Muscle layer of colon (tissue), 2 donors: ENCODE measurements around the gene ADGRB2.

Experiments used
- H3K27ac ChIP-seq: one replicate; pipeline ENCODE4 v1.7.0; 2013; ENCODE audit warnings: low read depth, mild to moderate bottlenecking, low read length, moderate library complexity
- H3K27me3 ChIP-seq, 2 donors: one replicate each; pipeline ENCODE4 v1.7.0; 2013; ENCODE audit warnings: low read length in 2 of 2, mild to moderate bottlenecking in 2 of 2; ENCODE audit not compliant: insufficient read depth in 2 of 2, control insufficient read depth in 1 of 2
- H3K36me3 ChIP-seq: one replicate; pipeline ENCODE4 v1.7.0; 2013; ENCODE audit warnings: mild to moderate bottlenecking, low read length; ENCODE audit not compliant: insufficient read depth
- H3K4me1 ChIP-seq: one replicate; pipeline ENCODE4 v1.7.0; 2013; ENCODE audit warnings: mild to moderate bottlenecking, low read length; ENCODE audit not compliant: insufficient read depth
- H3K4me3 ChIP-seq, 2 donors: one replicate each; pipeline ENCODE4 v1.7.0; 2013; ENCODE audit warnings: low read length in 2 of 2, low read depth in 1 of 2, mild to moderate bottlenecking in 1 of 2, moderate library complexity in 1 of 2
- H3K9ac ChIP-seq: one replicate; pipeline ENCODE4 v1.7.0; 2013; ENCODE audit warnings: low read length
- H3K9me3 ChIP-seq: one replicate; pipeline ENCODE4 v1.7.0; 2013; ENCODE audit warnings: mild to moderate bottlenecking, low read length
- donor health status: abdominal sarcoma.
- donor health status: Adenocarcinoma of cecum.

Gene ADGRB2

GRCh38 chr1:31768939-31769704 lies 5.0 kb upstream of the ADGRB2 start:
- Histone ChIP-seq H3K36me3 (no peaks in the 10 kb centered on the region), H3K9ac (no peak overlapping the region), H3K9me3 (no peaks in the 10 kb centered on the region), H3K4me1 (peaks cover 20% of the 10 kb centered on the region), H3K27ac (no peak overlapping the region), H3K27me3 (peaks cover 29 to 34% of the 10 kb centered on the region in 2 donors), H3K4me3 (no peak overlapping the region)

GRCh38 chr1:31768407-31768907 lies 4.3 kb upstream of the ADGRB2 start:
- Histone ChIP-seq H3K4me3 (no peak overlapping the region), H3K9me3 (no peaks in the 10 kb centered on the region), H3K27ac (no peak overlapping the region), H3K27me3 (peaks cover 22 to 27% of the 10 kb centered on the region in 2 donors), H3K36me3 (no peaks in the 10 kb centered on the region), H3K4me1 (peaks cover 20% of the 10 kb centered on the region), H3K9ac (no peak overlapping the region)

GRCh38 chr1:31767225-31767624 lies 3.1 kb upstream of the ADGRB2 start:
- Histone ChIP-seq H3K4me1 (peaks cover 17% of the 10 kb centered on the region), H3K36me3 (no peaks in the 10 kb centered on the region), H3K9ac (no peak overlapping the region), H3K27me3 (peaks cover 11 to 27% of the 10 kb centered on the region in 2 donors), H3K4me3 (no peak overlapping the region), H3K27ac (no peak overlapping the region), H3K9me3 (no peaks in the 10 kb centered on the region)

GRCh38 chr1:31765516-31765915 lies 1.4 kb upstream of the ADGRB2 start:
- H3K9me3 ChIP-seq, result no peaks in the 10 kb centered on the region

DNA sequence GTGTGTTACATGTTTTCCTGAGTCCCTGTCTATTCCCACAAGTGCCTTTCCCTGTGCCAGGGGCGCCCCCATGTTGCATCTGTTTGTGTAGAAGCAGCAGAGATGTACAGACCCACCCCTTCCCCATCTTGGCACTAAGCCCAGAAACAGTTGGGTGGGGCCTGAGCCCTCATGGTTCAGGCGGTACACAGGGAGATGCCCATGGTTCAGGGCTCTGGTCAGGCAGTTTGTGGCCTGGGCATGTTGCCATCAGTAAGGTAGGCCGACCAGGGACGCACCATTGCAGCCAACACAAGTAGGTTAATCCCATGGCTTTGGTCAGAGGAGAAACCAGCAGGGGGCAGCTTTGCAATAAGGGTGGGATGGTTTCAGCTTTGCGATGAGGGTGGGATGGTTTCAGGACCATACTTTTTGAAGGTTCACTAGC lies 914 bp upstream of the ADGRB2 start:
- H3K4me3 ChIP-seq, result peak overlapping the region in 1 of 2 donors; percentile 47

More at GRCh38 chr1:31765516-31765915, 1.4 kb upstream of the ADGRB2 start:
- Histone ChIP-seq H3K9ac (no peak overlapping the region), H3K27me3 (peaks cover 4 to 27% of the 10 kb centered on the region in 2 donors), H3K4me3 (no peak overlapping the region), H3K27ac (no peak overlapping the region), H3K36me3 (no peaks in the 10 kb centered on the region), H3K4me1 (peaks cover 21% of the 10 kb centered on the region)

DNA sequence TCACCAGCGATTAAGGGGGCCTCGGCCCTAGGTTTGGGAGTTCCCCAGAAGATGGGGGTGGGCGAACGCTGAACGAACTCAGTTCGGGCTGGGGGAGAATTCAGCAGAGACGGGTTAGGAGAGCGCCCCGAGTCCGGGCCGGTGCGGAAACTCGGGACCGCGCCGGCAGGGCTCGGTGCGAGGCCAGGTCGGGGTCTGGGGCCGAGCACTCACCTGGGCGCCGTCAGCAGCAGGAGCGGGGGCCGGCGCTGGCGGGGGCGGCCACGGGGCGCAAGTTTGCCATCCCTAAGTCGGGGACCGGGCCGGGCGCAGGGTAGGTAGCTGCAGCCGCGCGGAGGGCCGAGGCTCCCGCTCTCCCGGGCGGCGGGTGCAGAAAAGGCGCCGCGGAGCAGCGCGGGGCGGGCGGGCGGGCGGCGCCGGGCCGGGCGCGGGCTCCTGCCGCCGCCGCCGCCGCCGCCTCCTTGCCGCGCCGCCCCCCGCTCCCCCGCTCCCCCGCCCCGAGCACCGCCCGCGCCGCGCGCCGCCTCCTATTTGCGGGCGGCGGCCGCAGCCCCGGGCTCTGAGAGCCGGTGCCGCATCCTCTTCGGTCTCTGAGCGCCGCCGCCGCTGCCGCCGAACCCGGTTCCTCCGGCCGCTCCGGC lies 349 bp downstream of the ADGRB2 start:
- H3K36me3 ChIP-seq, result no peaks in the 10 kb centered on the region
- no peak overlapping the region for H3K27ac ChIP-seq
- no peak overlapping the region for H3K9ac ChIP-seq
- peaks cover 25% of the 10 kb centered on the region for H3K4me1 ChIP-seq
- peaks cover 4 to 35% of the 10 kb centered on the region in 2 donors for H3K27me3 ChIP-seq
- peak overlapping the region; percentile 63 to 64 for H3K4me3 ChIP-seq
- no peaks in the 10 kb centered on the region for H3K9me3 ChIP-seq

More for the DNA sequence above, 914 bp upstream of the ADGRB2 start:
- Histone ChIP-seq H3K4me1 (peaks cover 24% of the 10 kb centered on the region), H3K9me3 (no peaks in the 10 kb centered on the region), H3K27me3 (peaks cover 4 to 32% of the 10 kb centered on the region in 2 donors), H3K36me3 (no peaks in the 10 kb centered on the region), H3K27ac (no peak overlapping the region), H3K9ac (no peak overlapping the region)

GRCh38 chr1:31762726-31763670 lies 1.1 kb downstream of the ADGRB2 start:
- Histone ChIP-seq H3K4me3 (peak overlapping the region; percentile 63 to 64), H3K27ac (no peak overlapping the region)

DNA sequence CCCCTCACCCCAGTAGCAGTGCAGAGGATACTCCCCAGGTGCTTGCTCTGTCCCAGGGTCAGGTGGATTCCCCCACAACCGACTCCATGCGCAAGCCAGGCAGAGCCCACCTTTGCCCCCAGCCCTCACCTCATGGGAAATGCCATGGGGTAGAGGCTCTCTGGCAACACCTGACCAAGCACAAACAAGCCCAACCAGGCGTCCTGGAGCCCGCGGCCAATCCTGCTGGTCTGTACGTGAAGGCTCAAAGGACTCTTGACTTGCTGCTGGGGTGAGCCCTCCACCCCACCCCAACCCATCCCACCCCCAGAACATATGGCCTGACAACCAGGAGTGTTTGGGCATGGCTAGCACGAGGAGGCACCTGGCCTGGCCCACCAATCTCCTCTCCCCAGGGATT lies 1.8 kb downstream of the ADGRB2 start:
- Histone ChIP-seq H3K4me1 (peaks cover 25% of the 10 kb centered on the region), H3K27me3 (peaks cover 4 to 35% of the 10 kb centered on the region in 2 donors), H3K4me3 (peak overlapping the region; percentile 63 to 64), H3K9me3 (no peaks in the 10 kb centered on the region), H3K27ac (no peak overlapping the region), H3K36me3 (no peaks in the 10 kb centered on the region), H3K9ac (no peak overlapping the region)

More at GRCh38 chr1:31762726-31763670, 1.1 kb downstream of the ADGRB2 start:
- H3K9ac ChIP-seq, result no peak overlapping the region
- H3K36me3 ChIP-seq, result no peaks in the 10 kb centered on the region
- peaks cover 4 to 35% of the 10 kb centered on the region in 2 donors for H3K27me3 ChIP-seq
- no peaks in the 10 kb centered on the region for H3K9me3 ChIP-seq
- H3K4me1 ChIP-seq, result peaks cover 25% of the 10 kb centered on the region

GRCh38 chr1:31761883-31762282 lies 2.3 kb downstream of the ADGRB2 start:
- Histone ChIP-seq H3K9ac (no peak overlapping the region), H3K36me3 (no peaks in the 10 kb centered on the region), H3K9me3 (no peaks in the 10 kb centered on the region), H3K4me3 (no peak overlapping the region), H3K27ac (no peak overlapping the region), H3K27me3 (peaks cover 4 to 35% of the 10 kb centered on the region in 2 donors), H3K4me1 (peaks cover 25% of the 10 kb centered on the region)

DNA sequence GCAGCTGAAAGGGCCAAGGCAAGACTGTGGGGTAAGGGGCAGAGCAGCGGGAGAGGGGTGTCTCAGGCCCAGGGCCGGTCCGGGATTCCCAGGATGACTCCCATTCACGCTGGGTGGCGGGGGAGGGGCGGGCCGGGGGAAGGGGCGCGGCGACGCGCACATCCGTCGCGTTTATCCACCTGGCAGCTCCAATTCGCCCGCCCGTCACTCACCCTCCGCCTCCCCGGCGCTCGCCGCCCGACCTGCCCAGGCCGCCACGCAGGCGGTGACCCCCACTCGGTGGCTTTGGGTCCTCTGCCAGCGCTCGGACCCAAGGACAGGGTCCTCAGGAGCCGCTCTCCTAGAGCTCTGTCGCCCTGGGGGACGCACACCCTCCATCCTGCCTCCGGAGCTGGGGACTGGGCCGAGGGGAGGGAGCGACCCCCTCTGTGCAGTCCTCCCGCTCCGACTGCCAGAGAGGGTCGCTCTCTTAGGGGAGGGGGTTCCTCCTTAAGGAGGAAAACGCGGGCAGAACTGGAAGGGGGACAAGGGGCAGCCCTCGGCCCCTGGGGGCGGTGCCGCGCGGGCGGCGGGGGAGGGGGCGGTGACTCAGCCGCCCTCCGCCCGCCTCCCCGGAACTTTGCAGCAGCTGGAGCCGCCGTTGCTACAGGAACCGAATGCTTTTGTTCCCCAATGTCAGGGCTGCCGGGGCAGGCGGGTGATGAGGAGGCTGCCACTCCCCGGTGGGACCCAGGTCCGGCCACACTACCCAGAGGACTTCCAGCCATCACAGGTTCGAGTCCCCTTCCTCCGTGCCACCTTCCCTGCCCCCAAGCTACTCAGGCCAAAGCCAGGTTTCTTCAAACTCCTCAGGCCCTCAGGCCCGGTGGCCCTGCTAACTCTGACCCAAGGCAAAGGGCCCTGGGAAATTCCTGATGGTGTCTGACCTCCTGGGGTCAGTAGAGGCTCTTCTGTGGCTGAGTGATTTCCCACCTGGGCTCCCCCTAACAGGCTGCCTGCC lies 3.4 kb downstream of the ADGRB2 start:
- H3K9ac ChIP-seq, result no peak overlapping the region
- no peaks in the 10 kb centered on the region for H3K36me3 ChIP-seq
- peak overlapping the region; percentile 37 to 65 for H3K4me3 ChIP-seq
- H3K9me3 ChIP-seq, result no peaks in the 10 kb centered on the region
- peaks cover 25% of the 10 kb centered on the region for H3K4me1 ChIP-seq
- peaks cover 4 to 35% of the 10 kb centered on the region in 2 donors for H3K27me3 ChIP-seq
- H3K27ac ChIP-seq, result peak overlapping the region; percentile 37
